Measurements from ENCODE around the gene POLR1A. TPM values are rescaled to one million over a fixed set of nuclear protein-coding genes. Genes with fewer than 3 reads are reported as not detected.

The POLR1A gene
- total RNA-seq, 1 experiment from 2014 or later = 29.7 TPM

- peaks cover 60% of the 10 kb centered on the region for H3K36me3 ChIP-seq (ENCODE audit: low read depth)
- POLR2A ChIA-PET (ENCODE audit: unreplicated experiment) = no interaction called here
- TF ChIP-seq CTCF (conservative IDR thresholded peaks at IDR 0.05) (no peak), EZH2 (IDR thresholded peaks at IDR 0.05; ENCODE audit: low read depth) (no peak)
These were observed 30.5 kb upstream of the POLR1A start for GRCh38 chr2:86136141-86136540.

GRCh38 chr2:86135653-86136052 is 30.0 kb upstream of the POLR1A start:
- TF ChIP-seq EZH2 (IDR thresholded peaks at IDR 0.05; ENCODE audit: low read depth) (no peak), CTCF (conservative IDR thresholded peaks at IDR 0.05) (no peak)
- intact Hi-C loops (cut with micrococcal nuclease; ENCODE audit: unreplicated experiment) = no loop called here
- no peaks in the 10 kb centered on the region for H3K4me1 ChIP-seq (replicated peaks; ENCODE audit: insufficient read depth)
- no peak overlapping the region for H2AFZ ChIP-seq
- no peak for DNase-seq
- no peaks in the 10 kb centered on the region for H3K9me3 ChIP-seq (ENCODE audit: insufficient read depth, low read depth)
- H3K27ac ChIP-seq = no peak overlapping the region
- no peaks in the 10 kb centered on the region for H3K27me3 ChIP-seq (ENCODE audit: insufficient read depth, low read depth)
- POLR2A ChIA-PET (ENCODE audit: unreplicated experiment) = no interaction called here
- H3K79me2 ChIP-seq (ENCODE audit: low read depth) = no peaks in the 10 kb centered on the region
- no peaks in the 10 kb centered on the region for H3K9me2 ChIP-seq (ENCODE audit: insufficient read depth)
- peaks cover 64% of the 10 kb centered on the region for H3K36me3 ChIP-seq (ENCODE audit: low read depth)
- CTCF ChIA-PET = no interaction called here
- H3K4me2 ChIP-seq = no peak overlapping the region
- peaks cover 14% of the 10 kb centered on the region for H3F3A ChIP-seq (ENCODE audit: insufficient read depth, low read depth)
- no peaks in the 10 kb centered on the region for H4K20me1 ChIP-seq (ENCODE audit: insufficient read depth)
- BruUV-seq (replicated peaks) = no TSS peak
- H3K4me3 ChIP-seq = no peak overlapping the region

More at GRCh38 chr2:86136141-86136540, 30.5 kb upstream of the POLR1A start:
- intact Hi-C loops (cut with micrococcal nuclease; ENCODE audit: unreplicated experiment) = no loop called here
- no peak overlapping the region for H3K27ac ChIP-seq
- no peaks in the 10 kb centered on the region for H4K20me1 ChIP-seq (ENCODE audit: insufficient read depth)
- no peaks in the 10 kb centered on the region for H3K9me2 ChIP-seq (ENCODE audit: insufficient read depth)
- H3K4me3 ChIP-seq = no peak overlapping the region
- BruUV-seq (replicated peaks) = no TSS peak
- H3K27me3 ChIP-seq (ENCODE audit: insufficient read depth, low read depth) = no peaks in the 10 kb centered on the region
- no peak overlapping the region for H2AFZ ChIP-seq
- no peaks in the 10 kb centered on the region for H3K79me2 ChIP-seq (ENCODE audit: low read depth)
- H3K9me3 ChIP-seq (ENCODE audit: insufficient read depth, low read depth) = no peaks in the 10 kb centered on the region
- CTCF ChIA-PET = no interaction called here
- H3K4me1 ChIP-seq (replicated peaks; ENCODE audit: insufficient read depth) = no peaks in the 10 kb centered on the region
- DNase-seq = no peak
- H3F3A ChIP-seq (ENCODE audit: insufficient read depth, low read depth) = peaks cover 17% of the 10 kb centered on the region
- no peak overlapping the region for H3K4me2 ChIP-seq

- H3K4me1 ChIP-seq (replicated peaks; ENCODE audit: insufficient read depth) = no peaks in the 10 kb centered on the region
- intact Hi-C loops (cut with micrococcal nuclease; ENCODE audit: unreplicated experiment) = no loop called here
- H4K20me1 ChIP-seq (ENCODE audit: insufficient read depth) = no peaks in the 10 kb centered on the region
- no peak for TF ChIP-seq CTCF (conservative IDR thresholded peaks at IDR 0.05)
- TF ChIP-seq EZH2 (IDR thresholded peaks at IDR 0.05; ENCODE audit: low read depth) = no peak
- H3K27ac ChIP-seq = no peak overlapping the region
- no peak overlapping the region for H3K4me2 ChIP-seq
- no peaks in the 10 kb centered on the region for H3K79me2 ChIP-seq (ENCODE audit: low read depth)
- no peak for DNase-seq
- peaks cover 64% of the 10 kb centered on the region for H3K36me3 ChIP-seq (ENCODE audit: low read depth)
- ChIA-PET CTCF (no interaction called here), POLR2A (ENCODE audit: unreplicated experiment) (no interaction called here)
- no peaks in the 10 kb centered on the region for H3K9me3 ChIP-seq (ENCODE audit: insufficient read depth, low read depth)
- no peaks in the 10 kb centered on the region for H3K9me2 ChIP-seq (ENCODE audit: insufficient read depth)
- no peak overlapping the region for H2AFZ ChIP-seq
- H3K4me3 ChIP-seq = no peak overlapping the region
- no peaks in the 10 kb centered on the region for H3K27me3 ChIP-seq (ENCODE audit: insufficient read depth, low read depth)
- no TSS peak for BruUV-seq (replicated peaks)
- peaks cover 4% of the 10 kb centered on the region for H3F3A ChIP-seq (ENCODE audit: insufficient read depth, low read depth)
These were observed 29.0 kb upstream of the POLR1A start for GRCh38 chr2:86134709-86135108.

Data from PC-9 (cell line).